NCI-H2196 treated with DMSO at 0.1 percent for 48 hours (cell line): ENCODE results near the gene GALNT9.

ENCODE experiments used
- DNase-seq: peaks from one replicate; lab custom pipeline; 2025; ENCODE audit not compliant: unreplicated experiment; lab: John Stamatoyannopoulos, UW

Gene GALNT9

GRCh38 chr12:132218527-132218875 lies 110.9 kb downstream of the GALNT9 start:
- DNase-seq, result no peak

- no peak for DNase-seq
Measured at GRCh38 chr12:132217800-132218526, 111.4 kb downstream of the GALNT9 start.

GRCh38 chr12:132217371-132217770 lies 112.0 kb downstream of the GALNT9 start:
- no peak for DNase-seq

- no peak for DNase-seq
Measured at GRCh38 chr12:132216354-132216987, 112.9 kb downstream of the GALNT9 start.

- DNase-seq, result no peak
Measured at GRCh38 chr12:132215299-132215989, 113.9 kb downstream of the GALNT9 start.

GRCh38 chr12:132214891-132215290 lies 114.5 kb downstream of the GALNT9 start:
- DNase-seq, result no peak

- no peak for DNase-seq
Measured at GRCh38 chr12:132214161-132214476, 115.3 kb downstream of the GALNT9 start.

- DNase-seq, result no peak
Measured at GRCh38 chr12:132213359-132214160, 115.8 kb downstream of the GALNT9 start.

- DNase-seq, result no peak
Measured at GRCh38 chr12:132211816-132212215, 117.6 kb downstream of the GALNT9 start.

- no peak for DNase-seq
Measured at GRCh38 chr12:132211326-132211725, 118.1 kb downstream of the GALNT9 start.

GRCh38 chr12:132210223-132211055 lies 119.0 kb downstream of the GALNT9 start:
- DNase-seq, result no peak

GRCh38 chr12:132209619-132210222 lies 119.7 kb downstream of the GALNT9 start:
- DNase-seq, result no peak

GRCh38 chr12:132208153-132208823 lies 121.1 kb downstream of the GALNT9 start:
- no peak for DNase-seq

- DNase-seq, result no peak
Measured at GRCh38 chr12:132207083-132207775, 122.2 kb downstream of the GALNT9 start.

GRCh38 chr12:132206046-132206434 lies 123.3 kb downstream of the GALNT9 start:
- no peak for DNase-seq

- DNase-seq, result no peak
Measured at GRCh38 chr12:132205271-132206045, 123.9 kb downstream of the GALNT9 start.

GRCh38 chr12:132204793-132205270 lies 124.6 kb downstream of the GALNT9 start:
- DNase-seq, result no peak

GRCh38 chr12:132204063-132204792 lies 125.2 kb downstream of the GALNT9 start:
- no peak for DNase-seq
